PC-9 (cell line): Measurements from ENCODE around the gene IP6K3.

Source experiments
- EZH2 ChIP-seq: fragments of 200-600 bp; sonication (generic); IDR thresholded peaks from 2 replicates; pipeline ENCODE4 v1.8.0; 2017; ENCODE audit warnings: antibody characterized with exemption, low read depth
- TF ChIP-seq, protein P1 (sequence below): fragments of 200-600 bp; sonication (generic); conservative IDR thresholded peaks from 2 replicates; pipeline ENCODE4 v1.6.1; 2017; ENCODE audit warnings: mixed run types, antibody characterized with exemption, mild to moderate bottlenecking, moderate library complexity

DNA sequence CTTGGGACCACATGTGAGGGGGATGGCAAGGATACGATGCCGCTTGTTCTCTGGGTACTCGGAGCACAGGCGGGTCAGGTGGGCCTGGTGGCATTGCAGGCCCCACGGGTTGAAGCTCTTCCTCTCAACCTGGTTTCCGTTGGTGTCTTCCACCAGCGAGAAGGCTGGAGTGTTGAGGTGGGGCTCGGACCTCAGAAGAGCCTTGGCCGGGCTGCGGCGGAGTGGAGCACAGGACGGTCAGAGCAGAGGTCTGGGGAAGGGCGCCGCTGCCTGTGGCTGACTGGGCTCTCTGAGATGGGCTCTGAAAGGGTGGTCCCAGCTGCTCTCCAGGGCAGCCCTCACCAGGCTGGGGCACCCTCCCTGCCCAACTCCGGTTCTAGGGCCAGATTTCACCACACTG is 20.0 kb downstream of the IP6K3 start:
- TF ChIP-seq, protein P1, sequence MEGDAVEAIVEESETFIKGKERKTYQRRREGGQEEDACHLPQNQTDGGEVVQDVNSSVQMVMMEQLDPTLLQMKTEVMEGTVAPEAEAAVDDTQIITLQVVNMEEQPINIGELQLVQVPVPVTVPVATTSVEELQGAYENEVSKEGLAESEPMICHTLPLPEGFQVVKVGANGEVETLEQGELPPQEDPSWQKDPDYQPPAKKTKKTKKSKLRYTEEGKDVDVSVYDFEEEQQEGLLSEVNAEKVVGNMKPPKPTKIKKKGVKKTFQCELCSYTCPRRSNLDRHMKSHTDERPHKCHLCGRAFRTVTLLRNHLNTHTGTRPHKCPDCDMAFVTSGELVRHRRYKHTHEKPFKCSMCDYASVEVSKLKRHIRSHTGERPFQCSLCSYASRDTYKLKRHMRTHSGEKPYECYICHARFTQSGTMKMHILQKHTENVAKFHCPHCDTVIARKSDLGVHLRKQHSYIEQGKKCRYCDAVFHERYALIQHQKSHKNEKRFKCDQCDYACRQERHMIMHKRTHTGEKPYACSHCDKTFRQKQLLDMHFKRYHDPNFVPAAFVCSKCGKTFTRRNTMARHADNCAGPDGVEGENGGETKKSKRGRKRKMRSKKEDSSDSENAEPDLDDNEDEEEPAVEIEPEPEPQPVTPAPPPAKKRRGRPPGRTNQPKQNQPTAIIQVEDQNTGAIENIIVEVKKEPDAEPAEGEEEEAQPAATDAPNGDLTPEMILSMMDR, result no peak
- no peak for TF ChIP-seq EZH2
